Erythroblast (primary cell): ENCODE measurements around the gene HOXC5.

Source experiments
- GATA1 ChIP-seq: IDR thresholded peaks from 2 replicates; pipeline ENCODE4 v1.6.1; 2011; ENCODE audit warnings: low read depth, mild to moderate bottlenecking, control low read depth, low read length, moderate library complexity
- POLR2A ChIP-seq: IDR thresholded peaks from 2 replicates; pipeline ENCODE4 v1.6.1; 2011; ENCODE audit warnings: mild to moderate bottlenecking, low read length

DNA sequence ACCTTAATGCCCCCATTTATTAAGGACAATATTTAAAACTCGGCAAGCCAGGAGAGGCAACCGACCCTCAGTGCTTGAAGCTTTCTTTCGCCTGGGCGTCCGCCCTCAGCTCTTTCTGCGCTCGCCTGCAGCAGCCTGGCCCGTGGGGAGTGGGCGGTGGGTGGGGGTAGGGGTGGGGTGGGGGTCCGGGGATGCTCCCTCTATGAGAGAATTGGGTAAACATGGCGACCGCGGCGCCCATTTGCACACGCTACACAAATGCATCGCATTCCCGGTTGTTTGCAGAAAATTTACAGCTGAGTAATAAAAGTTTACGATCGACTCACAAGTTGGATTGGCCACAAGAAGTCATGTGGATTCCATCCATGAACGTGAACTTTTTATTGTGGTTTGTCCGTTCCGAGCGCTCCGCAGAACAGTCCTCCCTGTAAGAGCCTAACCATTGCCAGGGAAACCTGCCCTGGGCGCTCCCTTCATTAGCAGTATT, 16.3 kb upstream of the HOXC5 start:
- no peak for TF ChIP-seq POLR2A
- no peak for TF ChIP-seq GATA1
